BE2C (cell line): Measurements from ENCODE around the gene CTNND1.

Source experiments
- DNase-seq: peaks from one replicate; pipeline ENCODE4 v3.0.0-alpha.2; 2020
- H3K27me3 ChIP-seq: fragments of 250-450 bp; sonication (Bioruptor Pico); 2 replicates; pipeline ENCODE4 v1.5.1; 2020; ENCODE audit warnings: mild to moderate bottlenecking
- H3K36me3 ChIP-seq: fragments of 250-450 bp; sonication (Bioruptor Pico); 2 replicates; pipeline ENCODE4 v1.5.1; 2020; ENCODE audit warnings: mild to moderate bottlenecking
- H3K4me1 ChIP-seq: fragments of 250-450 bp; sonication (Bioruptor Pico); 2 replicates; pipeline ENCODE4 v1.5.1; 2020
- H3K4me3 ChIP-seq: 2 replicates; pipeline ENCODE4 v1.5.1; 2011; ENCODE audit warnings: low read depth, low read length
- H3K9me3 ChIP-seq: fragments of 250-450 bp; sonication (Bioruptor Pico); 2 replicates; pipeline ENCODE4 v1.5.1; 2020
- CTCF ChIP-seq: IDR thresholded peaks from 2 replicates; pipeline ENCODE4 v1.5.1; 2012; ENCODE audit warnings: mild to moderate bottlenecking, low read depth, low read length

Gene CTNND1

GRCh38 chr11:57867966-57868365, 106.4 kb downstream of the CTNND1 start:
- Histone ChIP-seq H3K9me3 (no peaks in the 10 kb centered on the region), H3K36me3 (no peaks in the 10 kb centered on the region), H3K4me3 (no peak overlapping the region), H3K27me3 (no peaks in the 10 kb centered on the region), H3K4me1 (no peaks in the 10 kb centered on the region)
- no peak for DNase-seq
- no peak for TF ChIP-seq CTCF

- DNase-seq = no peak
- H3K9me3 ChIP-seq = no peaks in the 10 kb centered on the region
- no peak for TF ChIP-seq CTCF
- no peaks in the 10 kb centered on the region for H3K27me3 ChIP-seq
- H3K4me3 ChIP-seq = no peak overlapping the region
- no peaks in the 10 kb centered on the region for H3K4me1 ChIP-seq
- H3K36me3 ChIP-seq = no peaks in the 10 kb centered on the region
These were observed 106.9 kb downstream of the CTNND1 start for GRCh38 chr11:57868491-57868890.
